GM12878 (cell line): ENCODE data around the gene CDC14B. TPM values are rescaled to one million over a fixed set of nuclear protein-coding genes. Genes with fewer than 3 reads are reported as not detected.

Experiments
- ATAC-seq: fragments of 200-7000 bp; cut with Tn5 transposase; 3 replicates; pipeline ENCODE4 v1.9.1; 2020; ENCODE audit warnings: mild to moderate bottlenecking, moderate library complexity
- BruUV-seq: library from RNA; stranded (reverse); fragments of 400-500 nt; replicated peaks from 2 replicates; lab custom pipeline; 2021; lab: Mats Ljungman, UMichigan
- CTCF ChIA-PET: fragments of 300-600 bp; sonication (Branson Sonifier 250); formaldehyde crosslinking; extraction: SDS; loops from one replicate; lab custom pipeline; 2021; ENCODE audit warnings: inconsistent platforms; lab: Yijun Ruan, JAX
- POLR2A ChIA-PET: fragments of 350-600 bp; formaldehyde crosslinking; extraction: SDS; loops from one replicate; lab custom pipeline; 2021; ENCODE audit warnings: inconsistent platforms; lab: Charles Lee
- RAD21 ChIA-PET: fragments of 300-600 bp; sonication (Branson Sonifier 250); formaldehyde crosslinking; loops from one replicate; lab custom pipeline; 2023; ENCODE audit warnings: antibody characterized with exemption; ENCODE audit not compliant: unreplicated experiment; lab: Charles Lee
- SMC1A ChIA-PET: fragments of 300-600 bp; sonication (Branson Sonifier 250); formaldehyde crosslinking; loops from one replicate; lab custom pipeline; 2023; ENCODE audit not compliant: unreplicated experiment, uncharacterized antibody; lab: Charles Lee
- DNase-seq: peaks from one replicate; pipeline ENCODE4 v3.0.0-alpha.2; 2011; ENCODE audit warnings: low read depth, low spot score
- FAIRE-seq: peaks from 3 replicates; lab custom pipeline; 2011; peaks lifted over from hg19 to GRCh38; lab: Jason Lieb, UNC
- H2AFZ ChIP-seq: 2 replicates; pipeline ENCODE4 v1.6.0; 2011; ENCODE audit warnings: low read depth, low read length, control low read depth; ENCODE audit not compliant: control insufficient read depth
- H3K27ac ChIP-seq: 2 replicates; pipeline ENCODE4 v1.5.1; 2011; ENCODE audit warnings: control low read depth; ENCODE audit not compliant: control insufficient read depth, insufficient read depth
- H3K27me3 ChIP-seq, 2 experiments: replicated peaks in 1 of 2; 2 replicates each; pipeline versions ENCODE4 v1.6.0 to v1.6.1; 2011; ENCODE audit warnings: low read length in 1 of 2; ENCODE audit not compliant: control insufficient read depth in 2 of 2, insufficient read depth in 2 of 2
- H3K36me3 ChIP-seq, 2 experiments: 2 replicates each; pipeline ENCODE4 v1.5.1; 2011; ENCODE audit warnings: low read length in 1 of 2; ENCODE audit not compliant: control insufficient read depth in 2 of 2, insufficient read depth in 2 of 2
- H3K4me1 ChIP-seq: 2 replicates; pipeline ENCODE4 v1.6.1; 2011; ENCODE audit warnings: mild to moderate bottlenecking, low read length, moderate library complexity, mixed read lengths; ENCODE audit not compliant: control insufficient read depth, insufficient read depth
- H3K4me2 ChIP-seq: 2 replicates; pipeline ENCODE4 v1.6.0; 2011; ENCODE audit warnings: control low read depth; ENCODE audit not compliant: control insufficient read depth, insufficient read depth
- H3K4me3 ChIP-seq: fragments of 200-600 bp; sonication (generic); 2 replicates; pipeline ENCODE4 v1.5.1; 2016
- H3K79me2 ChIP-seq: 2 replicates; pipeline ENCODE4 v1.6.0; 2011; ENCODE audit warnings: low read length; ENCODE audit not compliant: control insufficient read depth, insufficient read depth
- H3K9ac ChIP-seq: 2 replicates; pipeline ENCODE4 v1.8.0; 2011; ENCODE audit warnings: low read length, control low read depth, mixed read lengths; ENCODE audit not compliant: control insufficient read depth, insufficient read depth
- H3K9me3 ChIP-seq: replicated peaks from 3 replicates; pipeline ENCODE4 v1.5.1; 2011; ENCODE audit warnings: mild to moderate bottlenecking, low read length; ENCODE audit not compliant: control insufficient read depth, insufficient read depth
- H4K20me1 ChIP-seq: 2 replicates; pipeline ENCODE4 v1.6.0; 2011; ENCODE audit not compliant: control insufficient read depth, insufficient read depth
- BCL11A ChIP-seq: IDR thresholded peaks from 2 replicates; pipeline ENCODE4 v1.6.1; 2011; ENCODE audit warnings: low read depth, low read length
- CBX5 ChIP-seq: sonication (generic); IDR thresholded peaks from 2 replicates; pipeline ENCODE4 v1.6.1; 2016; ENCODE audit warnings: low read depth, moderate library complexity, mild to moderate bottlenecking, inconsistent platforms
- HDGF ChIP-seq: fragments of 450-650 bp; IDR thresholded peaks from 2 replicates; pipeline ENCODE4 v1.6.1; 2016; ENCODE audit warnings: antibody characterized with exemption
- MTA2 ChIP-seq: fragments of 450-650 bp; IDR thresholded peaks from 2 replicates; pipeline ENCODE4 v1.6.1; 2016; ENCODE audit warnings: low read depth, mild to moderate bottlenecking, moderate library complexity
- PAX8 ChIP-seq: fragments of 450-650 bp; IDR thresholded peaks from 2 replicates; pipeline ENCODE4 v1.6.1; 2017; ENCODE audit warnings: mild to moderate bottlenecking, moderate library complexity
- WGBS: methylation state at CpG from one replicate; pipeline ENCODE4 v1.1.6; 2016; ENCODE audit warnings: low lambda C conversion rate; ENCODE audit not compliant: insufficient replicate concordance, insufficient coverage; ENCODE audit errors: missing lambda C conversion rate; 5-methylcytosine and 5-hydroxymethylcytosine counted together
- in situ Hi-C: fragments of 300-500 bp; cut with MboI; formaldehyde crosslinking; loops from 9 replicates; pipeline ENCODE4 v1.14.3; 2018; ENCODE audit warnings: mixed read lengths
- intact Hi-C: fragments of 100-400 bp; cut with micrococcal nuclease; formaldehyde crosslinking; loops from one replicate; pipeline ENCODE4 v1.14.2; 2022; ENCODE audit not compliant: unreplicated experiment
- polyA plus RNA-seq, 11 experiments: library from polyadenylated mRNA; depleted of rRNA in 4 of 11; unstranded in 6 of 11; stranded (reverse) in 5 of 11; fragments of >200 nt; fragmentation: Nextera tagmentation in 4 of 11; fragmentation: Illumina TruSeq in 1 of 11; extraction: Ambion mirVana in 4 of 11; extraction: Trizol in 1 of 11; gene quantifications; 1 replicate in 1 of 11; 2 replicates in 10 of 11; pipeline versions ENCODE4 v1.2.1 to v1.2.3, GENCODE V29; 2011 to 2016; ENCODE audit warnings: inconsistent platforms in 2 of 11, missing spikeins in 2 of 11, low read depth in 1 of 11
- total RNA-seq, 4 experiments: library from RNA; depleted of rRNA in 3 of 4; stranded (reverse); fragments of >200 nt in 3 of 4; fragmentation: Illumina TruSeq in 1 of 4; extraction: Trizol in 1 of 4; gene quantifications; 2 replicates each; pipeline versions ENCODE4 v1.2.1 to v1.2.3, GENCODE V29; 2013 to 2021
- TF ChIP-seq, protein P1 (sequence below): IDR thresholded peaks from 2 replicates; pipeline ENCODE4 v1.6.1; 2011; ENCODE audit warnings: borderline replicate concordance, low read depth, mild to moderate bottlenecking, moderate library complexity, mixed read lengths, low read length; ENCODE audit not compliant: insufficient read depth; ENCODE audit errors: extremely low read length
- TF ChIP-seq, protein P2 (sequence below): fragments of 450-650 bp; IDR thresholded peaks from 2 replicates; pipeline ENCODE4 v1.6.1; 2017; ENCODE audit warnings: mild to moderate bottlenecking, low read depth, inconsistent platforms; ENCODE audit not compliant: poor library complexity, severe bottlenecking

CDC14B gene
- total and polyA plus RNA-seq, 10 of the 15 experiments (the other 5 are each of a cell fraction or from before 2014, with no cell fraction given) = 3.7 to 11.7 (median 6.2) TPM

DNA sequence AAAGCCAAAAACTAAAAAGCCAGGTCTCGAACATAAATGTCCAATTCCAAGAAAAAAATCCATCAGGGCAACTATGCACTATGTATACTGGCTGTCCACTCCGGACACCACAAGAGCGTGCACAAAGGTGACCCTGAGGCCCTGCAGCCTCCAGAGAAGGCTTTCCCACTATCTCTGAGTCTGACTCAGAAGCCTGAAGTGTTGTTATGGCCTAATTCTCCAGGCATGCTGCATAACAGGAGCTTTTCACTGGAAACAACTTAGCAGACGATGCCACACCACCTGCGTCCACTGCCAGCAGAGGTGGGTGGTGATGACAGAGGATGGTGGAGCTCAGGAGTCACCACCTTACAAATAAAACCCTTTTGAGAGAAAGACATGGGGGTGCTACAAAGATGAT is 106.0 kb downstream of the CDC14B start:
- H3K4me3 ChIP-seq = no peak overlapping the region
- H3K4me1 ChIP-seq = no peaks in the 10 kb centered on the region
- no TSS peak for BruUV-seq
- no peaks in the 10 kb centered on the region for H4K20me1 ChIP-seq
- FAIRE-seq (no peak), ATAC-seq (no peak), DNase-seq (no peak)
- no peak overlapping the region for H3K27ac ChIP-seq
- in situ Hi-C loops (no loop called here), intact Hi-C loops (no loop called here)
- SMC1A ChIA-PET = interaction anchor here (1.3 kb wide), 1 partner anchor 11 kb away, joined by 3 read pairs; no protein-coding TSS in a partner anchor
- no peak overlapping the region for H2AFZ ChIP-seq
- WGBS = 42% methylated on average over 5 of the region's 5 CpGs
- no peaks in the 10 kb centered on the region for H3K79me2 ChIP-seq
- no peak overlapping the region for H3K9ac ChIP-seq
- no peak for TF ChIP-seq BCL11A
- TF ChIP-seq PAX8 = no peak
- TF ChIP-seq, protein P1, sequence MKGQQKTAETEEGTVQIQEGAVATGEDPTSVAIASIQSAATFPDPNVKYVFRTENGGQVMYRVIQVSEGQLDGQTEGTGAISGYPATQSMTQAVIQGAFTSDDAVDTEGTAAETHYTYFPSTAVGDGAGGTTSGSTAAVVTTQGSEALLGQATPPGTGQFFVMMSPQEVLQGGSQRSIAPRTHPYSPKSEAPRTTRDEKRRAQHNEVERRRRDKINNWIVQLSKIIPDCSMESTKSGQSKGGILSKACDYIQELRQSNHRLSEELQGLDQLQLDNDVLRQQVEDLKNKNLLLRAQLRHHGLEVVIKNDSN = no peak
- no peaks in the 10 kb centered on the region for H3K9me3 ChIP-seq
- CTCF ChIA-PET = interaction anchor here (1.0 kb wide), 1 partner anchor 71 kb away, joined by 3 read pairs; no protein-coding TSS in a partner anchor
- RAD21 ChIA-PET = no interaction called here
- POLR2A ChIA-PET = no interaction called here
- H3K4me2 ChIP-seq = no peak overlapping the region
- H3K36me3 ChIP-seq = no peaks in the 10 kb centered on the region
- no peaks in the 10 kb centered on the region; a peak in 1 of 4 replicates for H3K27me3 ChIP-seq

DNA sequence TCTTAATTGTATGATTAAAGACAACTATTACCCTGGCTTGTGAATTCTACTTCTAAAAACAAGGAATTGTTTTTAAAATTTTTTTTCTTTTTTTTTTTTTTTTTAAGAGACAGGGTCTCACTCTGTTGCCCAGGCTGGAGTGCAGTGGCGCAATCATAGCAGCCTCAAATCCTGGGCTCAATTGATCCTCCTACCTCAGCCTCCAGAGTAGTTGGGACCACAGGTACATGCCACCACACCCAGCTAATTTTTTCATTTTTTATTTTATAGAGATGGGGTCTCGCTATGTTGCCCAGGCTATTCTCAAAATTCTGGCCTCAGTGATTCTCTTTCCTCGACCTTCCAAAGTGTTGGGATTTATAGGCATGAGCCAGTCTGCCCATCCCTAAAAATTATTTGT is 107.4 kb downstream of the CDC14B start:
- RAD21 ChIA-PET = no interaction called here
- DNase-seq (no peak), ATAC-seq (no peak), FAIRE-seq (no peak)
- CTCF ChIA-PET = interaction anchor here (1.5 kb wide), 1 partner anchor 11 kb away, joined by 6 read pairs; no protein-coding TSS in a partner anchor
- Histone ChIP-seq H3K9ac (no peak overlapping the region), H3K9me3 (no peaks in the 10 kb centered on the region), H3K4me3 (no peak overlapping the region), H3K4me2 (no peak overlapping the region), H3K4me1 (no peaks in the 10 kb centered on the region), H3K79me2 (no peaks in the 10 kb centered on the region), H3K36me3 (no peaks in the 10 kb centered on the region), H3K27ac (no peak overlapping the region), H4K20me1 (no peaks in the 10 kb centered on the region), H2AFZ (no peak overlapping the region), H3K27me3 (no peaks in the 10 kb centered on the region; a peak in 1 of 4 replicates)
- SMC1A ChIA-PET = interaction anchor here (1.3 kb wide), 1 partner anchor 12 kb away, joined by 3 read pairs; no protein-coding TSS in a partner anchor
- intact Hi-C loops = no loop called here
- POLR2A ChIA-PET = no interaction called here
- in situ Hi-C loops = no loop called here
- BruUV-seq = no TSS peak
- TF ChIP-seq, protein P2, sequence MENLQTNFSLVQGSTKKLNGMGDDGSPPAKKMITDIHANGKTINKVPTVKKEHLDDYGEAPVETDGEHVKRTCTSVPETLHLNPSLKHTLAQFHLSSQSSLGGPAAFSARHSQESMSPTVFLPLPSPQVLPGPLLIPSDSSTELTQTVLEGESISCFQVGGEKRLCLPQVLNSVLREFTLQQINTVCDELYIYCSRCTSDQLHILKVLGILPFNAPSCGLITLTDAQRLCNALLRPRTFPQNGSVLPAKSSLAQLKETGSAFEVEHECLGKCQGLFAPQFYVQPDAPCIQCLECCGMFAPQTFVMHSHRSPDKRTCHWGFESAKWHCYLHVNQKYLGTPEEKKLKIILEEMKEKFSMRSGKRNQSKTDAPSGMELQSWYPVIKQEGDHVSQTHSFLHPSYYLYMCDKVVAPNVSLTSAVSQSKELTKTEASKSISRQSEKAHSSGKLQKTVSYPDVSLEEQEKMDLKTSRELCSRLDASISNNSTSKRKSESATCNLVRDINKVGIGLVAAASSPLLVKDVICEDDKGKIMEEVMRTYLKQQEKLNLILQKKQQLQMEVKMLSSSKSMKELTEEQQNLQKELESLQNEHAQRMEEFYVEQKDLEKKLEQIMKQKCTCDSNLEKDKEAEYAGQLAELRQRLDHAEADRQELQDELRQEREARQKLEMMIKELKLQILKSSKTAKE = no peak
- TF ChIP-seq CBX5 (no peak), HDGF (no peak), MTA2 (no peak)
- WGBS = 30% methylated on average over 3 of the region's 3 CpGs
